B cell (primary cell): ENCODE measurements around the gene CACNA2D3. TPM values are rescaled to one million over a fixed set of nuclear protein-coding genes. Genes with fewer than 3 reads are reported as not detected.

Source experiments
- ATAC-seq: fragments of 200-7000 bp; cut with Tn5 transposase; one replicate; pipeline ENCODE4 v1.10.0; 2021; ENCODE audit warnings: low read depth, mild to moderate bottlenecking, moderate number of reproducible peaks, moderate library complexity
- CTCF ChIA-PET: fragments of 350-600 bp; sonication (Branson Sonifier 250); formaldehyde crosslinking; loops from one replicate; lab custom pipeline; 2021; ENCODE audit warnings: antibody characterized with exemption, inconsistent platforms; lab: Charles Lee
- POLR2A ChIA-PET: fragments of 350-600 bp; sonication (Branson Sonifier 250); formaldehyde crosslinking; loops from one replicate; lab custom pipeline; 2021; ENCODE audit warnings: antibody characterized with exemption; lab: Charles Lee
- DNase-seq: peaks from one replicate; pipeline ENCODE4 v3.0.0; 2013
- H2AFZ ChIP-seq: 2 replicates; pipeline ENCODE4 v1.6.1; 2012; ENCODE audit warnings: mild to moderate bottlenecking, low read depth, low read length; ENCODE audit not compliant: insufficient read depth, poor library complexity, severe bottlenecking
- H3K27ac ChIP-seq, 2 donors: 1 replicate in 1 of 2; 2 replicates in 1 of 2; pipeline ENCODE4 v1.5.1; 2012 to 2013; ENCODE audit warnings: low read length in 2 of 2, mild to moderate bottlenecking in 2 of 2, moderate library complexity in 1 of 2
- H3K27me3 ChIP-seq, 4 experiments: fragments of 200-600 bp in 1 of 4; sonication (generic) in 1 of 4; replicated peaks in 1 of 4; 1 replicate in 2 of 4; 2 replicates in 2 of 4; pipeline versions ENCODE4 v1.6.1 to v1.7.0; 2013 to 2016; ENCODE audit warnings: low read length in 3 of 4, mild to moderate bottlenecking in 2 of 4, mixed read lengths in 1 of 4, moderate library complexity in 1 of 4; ENCODE audit not compliant: insufficient read depth in 4 of 4, control insufficient read depth in 3 of 4; ENCODE audit errors: control extremely low read depth in 1 of 4
- H3K36me3 ChIP-seq, 2 experiments: replicated peaks in 1 of 2; 1 replicate in 1 of 2; 2 replicates in 1 of 2; pipeline versions ENCODE4 v1.6.1 to v1.7.1; 2013; ENCODE audit warnings: low read length in 1 of 2; ENCODE audit not compliant: insufficient read depth in 2 of 2, control insufficient read depth in 1 of 2; ENCODE audit errors: control extremely low read depth in 1 of 2, extremely low read depth in 1 of 2
- H3K4me1 ChIP-seq, 2 donors: fragments of 200-600 bp in 1 of 2; sonication (generic) in 1 of 2; 1 replicate in 1 of 2; 2 replicates in 1 of 2; pipeline versions ENCODE4 v1.5.1 to v1.6.1; 2013 to 2017; ENCODE audit warnings: low read length in 2 of 2; ENCODE audit not compliant: control insufficient read depth in 2 of 2, insufficient read depth in 2 of 2
- H3K4me2 ChIP-seq: replicated peaks from 2 replicates; pipeline ENCODE3; 2012; ENCODE audit warnings: mild to moderate bottlenecking, low read depth, low read length; ENCODE audit not compliant: poor library complexity, severe bottlenecking
- H3K4me3 ChIP-seq, 5 experiments: fragments of 200-600 bp in 1 of 5; sonication (generic) in 1 of 5; 1 replicate in 3 of 5; 2 replicates in 2 of 5; pipeline versions ENCODE4 v1.5.1 to v1.7.0; 2011 to 2016; ENCODE audit warnings: low read length in 4 of 5, mild to moderate bottlenecking in 4 of 5, low read depth in 2 of 5, control low read depth in 1 of 5, moderate library complexity in 1 of 5; ENCODE audit not compliant: insufficient read depth in 1 of 5; ENCODE audit errors: control extremely low read depth in 1 of 5, extremely low read depth in 1 of 5
- H3K79me2 ChIP-seq: fragments of 200-600 bp; sonication (generic); one replicate; pipeline ENCODE4 v1.6.0; 2016; ENCODE audit warnings: low read length; ENCODE audit not compliant: control insufficient read depth, insufficient read depth
- H3K9ac ChIP-seq: fragments of 200-600 bp; sonication (generic); 2 replicates; pipeline ENCODE4 v1.6.1; 2017; ENCODE audit warnings: mild to moderate bottlenecking, low read length, moderate library complexity
- H3K9me3 ChIP-seq, 3 donors: one replicate each; pipeline versions ENCODE4 v1.6.1 to v1.7.1; 2013; ENCODE audit warnings: low read length in 2 of 3; ENCODE audit not compliant: control insufficient read depth in 2 of 3, insufficient read depth in 1 of 3; ENCODE audit errors: control extremely low read depth in 1 of 3
- H4K20me1 ChIP-seq: 2 replicates; pipeline ENCODE4 v1.6.0; 2012; ENCODE audit warnings: mild to moderate bottlenecking, low read length; ENCODE audit not compliant: insufficient read depth, control insufficient read depth, poor library complexity, severe bottlenecking
- H3K27ac Mint-ChIP-seq: one replicate; pipeline ENCODE4 v1.8.0; 2021; ENCODE audit warnings: mixed read lengths
- H3K27me3 Mint-ChIP-seq: one replicate; pipeline ENCODE4 v1.8.0; 2021; ENCODE audit warnings: mixed read lengths
- H3K4me1 Mint-ChIP-seq: one replicate; pipeline ENCODE4 v1.8.0; 2021; ENCODE audit warnings: mixed read lengths
- H3K4me3 Mint-ChIP-seq: one replicate; pipeline ENCODE4 v1.8.0; 2021; ENCODE audit warnings: mixed read lengths
- H3K9me3 Mint-ChIP-seq: one replicate; pipeline ENCODE4 v1.8.0; 2022; ENCODE audit warnings: mixed read lengths; ENCODE audit not compliant: insufficient read depth
- EZH2 ChIP-seq: IDR thresholded peaks from 2 replicates; pipeline ENCODE4 v1.6.1; 2012; ENCODE audit warnings: borderline replicate concordance, low read depth, mild to moderate bottlenecking, moderate library complexity, low read length; ENCODE audit not compliant: insufficient read depth, poor library complexity, severe bottlenecking
- WGBS: methylation state at CpG from one replicate; pipeline ENCODE4 v1.1.5; 2013; ENCODE audit warnings: missing lambda C conversion rate; ENCODE audit not compliant: insufficient coverage; 5-methylcytosine and 5-hydroxymethylcytosine counted together
- intact Hi-C: fragments of 100-400 bp; cut with micrococcal nuclease; formaldehyde crosslinking; loops from one replicate; pipeline ENCODE4 v1.10.0; 2022
- polyA plus RNA-seq: library from polyadenylated mRNA; depleted of rRNA; stranded (reverse); fragments of >200 nt; gene quantifications from 2 replicates; pipeline ENCODE4 v1.2.3, GENCODE V29; 2012
- total RNA-seq, 2 donors: library from RNA; stranded (reverse); fragments of 120-200 nt in 1 of 2; gene quantifications; 1 replicate in 1 of 2; 2 replicates in 1 of 2; pipeline versions ENCODE4 v1.2.3 to v1.2.4, GENCODE V29; 2013 to 2022
- TF ChIP-seq, protein P1 (sequence below): fragments of 200-600 bp; IDR thresholded peaks from one replicate; pipeline ENCODE4 v1.8.0; 2022; ENCODE audit warnings: antibody characterized with exemption, mild to moderate bottlenecking

CACNA2D3 gene
- total and polyA plus RNA-seq, 2 donors (not counting 1 experiment from before 2014, with no cell fraction given): not detected

DNA sequence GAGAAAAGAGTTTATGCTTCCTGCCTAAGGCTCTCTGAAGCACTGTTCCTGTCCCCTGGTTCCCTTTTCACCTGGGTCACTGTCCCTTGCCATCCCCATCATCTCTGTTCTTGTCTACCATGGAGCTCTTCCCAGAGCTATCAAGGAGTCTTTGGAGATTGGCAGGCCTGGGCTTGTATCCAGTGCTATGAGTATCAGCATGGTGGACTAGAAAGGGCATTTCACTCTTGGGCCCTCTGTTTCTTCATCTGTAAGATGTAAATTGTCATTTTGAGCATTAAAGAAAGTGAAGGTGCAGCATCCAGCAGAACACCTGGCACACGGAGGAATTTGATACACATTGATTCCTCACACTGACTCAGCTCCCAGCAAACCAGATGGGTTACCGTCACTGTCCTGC is 388.2 kb downstream of the CACNA2D3 start:
- no peak overlapping the region for H3K4me3 ChIP-seq
- intact Hi-C loops: no loop called here
- no peaks in the 10 kb centered on the region for H3K36me3 ChIP-seq
- Mint-ChIP-seq H3K4me1 (no peaks in the 10 kb centered on the region), H3K27me3 (no peaks in the 10 kb centered on the region), H3K27ac (no peak overlapping the region), H3K9me3 (peaks cover 2% of the 10 kb centered on the region), H3K4me3 (no peak overlapping the region)
- H3K9ac ChIP-seq: no peak overlapping the region
- H4K20me1 ChIP-seq: no peaks in the 10 kb centered on the region
- H3K27me3 ChIP-seq: no peaks in the 10 kb centered on the region
- 84% methylated on average over 2 of the region's 2 CpGs for WGBS
- no peak overlapping the region for H3K27ac ChIP-seq
- no peak overlapping the region for H2AFZ ChIP-seq
- TF ChIP-seq EZH2: no peak
- TF ChIP-seq, protein P1, sequence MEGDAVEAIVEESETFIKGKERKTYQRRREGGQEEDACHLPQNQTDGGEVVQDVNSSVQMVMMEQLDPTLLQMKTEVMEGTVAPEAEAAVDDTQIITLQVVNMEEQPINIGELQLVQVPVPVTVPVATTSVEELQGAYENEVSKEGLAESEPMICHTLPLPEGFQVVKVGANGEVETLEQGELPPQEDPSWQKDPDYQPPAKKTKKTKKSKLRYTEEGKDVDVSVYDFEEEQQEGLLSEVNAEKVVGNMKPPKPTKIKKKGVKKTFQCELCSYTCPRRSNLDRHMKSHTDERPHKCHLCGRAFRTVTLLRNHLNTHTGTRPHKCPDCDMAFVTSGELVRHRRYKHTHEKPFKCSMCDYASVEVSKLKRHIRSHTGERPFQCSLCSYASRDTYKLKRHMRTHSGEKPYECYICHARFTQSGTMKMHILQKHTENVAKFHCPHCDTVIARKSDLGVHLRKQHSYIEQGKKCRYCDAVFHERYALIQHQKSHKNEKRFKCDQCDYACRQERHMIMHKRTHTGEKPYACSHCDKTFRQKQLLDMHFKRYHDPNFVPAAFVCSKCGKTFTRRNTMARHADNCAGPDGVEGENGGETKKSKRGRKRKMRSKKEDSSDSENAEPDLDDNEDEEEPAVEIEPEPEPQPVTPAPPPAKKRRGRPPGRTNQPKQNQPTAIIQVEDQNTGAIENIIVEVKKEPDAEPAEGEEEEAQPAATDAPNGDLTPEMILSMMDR: no peak
- H3K4me1 ChIP-seq: no peaks in the 10 kb centered on the region
- H3K9me3 ChIP-seq: peaks cover 0 to 8% (median 0%) of the 10 kb centered on the region in 3 donors
- no peaks in the 10 kb centered on the region for H3K79me2 ChIP-seq
- ATAC-seq (no peak), DNase-seq (no peak)
- ChIA-PET POLR2A (no interaction called here), CTCF (no interaction called here)
- no peak overlapping the region for H3K4me2 ChIP-seq

DNA sequence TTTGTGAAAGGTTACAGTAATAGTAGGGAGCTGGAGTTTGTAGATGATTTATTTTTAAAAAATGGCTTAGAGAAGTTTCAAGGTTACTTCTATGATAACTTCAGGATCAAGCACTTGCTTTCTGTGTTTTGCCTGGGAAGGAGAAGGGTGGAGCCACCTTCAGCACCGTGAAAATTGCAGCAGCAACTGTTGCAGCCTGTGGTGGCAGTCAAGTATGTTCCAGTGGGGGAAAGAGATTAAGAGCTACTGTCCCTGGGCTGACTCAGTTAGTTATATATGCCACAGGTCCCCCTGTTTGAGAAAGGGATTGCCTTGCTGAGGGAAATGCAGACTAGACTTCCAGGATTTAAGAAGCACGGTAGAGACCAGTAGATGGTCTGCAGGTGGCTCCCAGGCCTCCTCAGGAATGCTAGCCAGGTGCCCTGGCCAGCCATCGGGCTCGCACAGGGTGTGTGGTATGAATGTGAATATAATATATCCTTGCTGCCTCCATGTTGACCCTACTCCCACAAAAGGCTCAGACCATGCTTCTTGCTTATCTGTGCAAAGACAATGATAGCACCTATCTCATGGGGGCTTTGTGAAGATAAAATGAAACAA is 389.5 kb downstream of the CACNA2D3 start:
- Histone ChIP-seq H3K36me3 (no peaks in the 10 kb centered on the region), H3K27ac (no peak overlapping the region), H3K4me3 (no peak overlapping the region), H3K9ac (no peak overlapping the region), H4K20me1 (no peaks in the 10 kb centered on the region), H3K27me3 (no peaks in the 10 kb centered on the region), H3K4me1 (no peaks in the 10 kb centered on the region), H2AFZ (no peak overlapping the region), H3K4me2 (no peak overlapping the region), H3K9me3 (peaks cover 0 to 8% (median 0%) of the 10 kb centered on the region in 3 donors), H3K79me2 (no peaks in the 10 kb centered on the region)
- Mint-ChIP-seq H3K9me3 (peaks cover 2% of the 10 kb centered on the region), H3K4me1 (no peaks in the 10 kb centered on the region), H3K4me3 (no peak overlapping the region), H3K27ac (no peak overlapping the region), H3K27me3 (no peaks in the 10 kb centered on the region)
- TF ChIP-seq, protein P1: no peak
- TF ChIP-seq EZH2: no peak
- ChIA-PET POLR2A (no interaction called here), CTCF (no interaction called here)
- intact Hi-C loops: no loop called here
- DNase-seq: no peak
- 67% methylated on average over 2 of the region's 4 CpGs for WGBS
- no peak for ATAC-seq
